CD14-positive monocyte (primary cell): Measurements from ENCODE around the gene TCP11L1. TPM values are rescaled to one million over a fixed set of nuclear protein-coding genes. Genes with fewer than 3 reads are reported as not detected.

Experiments used
- DNase-seq, 3 donors: peaks; one replicate each; pipeline ENCODE4 v3.0.0-alpha.2; 2011 to 2022
- H2AFZ ChIP-seq: 2 replicates; pipeline ENCODE4 v1.6.0; 2012; ENCODE audit warnings: mild to moderate bottlenecking, low read depth, low read length, inconsistent platforms; ENCODE audit not compliant: insufficient read depth, poor library complexity, severe bottlenecking
- H3K27ac ChIP-seq, 2 donors: 1 replicate in 1 of 2; 2 replicates in 1 of 2; pipeline ENCODE4 v1.5.1; 2012 to 2013; ENCODE audit warnings: low read length in 2 of 2, control low read depth in 1 of 2, inconsistent platforms in 1 of 2, low read depth in 1 of 2, mild to moderate bottlenecking in 1 of 2
- H3K27me3 ChIP-seq, 2 donors: one replicate each; pipeline versions ENCODE4 v1.6.0 to v1.6.1; 2011 to 2013; ENCODE audit warnings: low read length in 2 of 2; ENCODE audit not compliant: control insufficient read depth in 2 of 2, insufficient read depth in 2 of 2
- H3K36me3 ChIP-seq, 2 donors: replicated peaks in 1 of 2; 1 replicate in 1 of 2; 2 replicates in 1 of 2; pipeline versions ENCODE4 v1.5.1 to v1.6.1; 2012 to 2013; ENCODE audit warnings: low read length in 2 of 2, control low read depth in 1 of 2, inconsistent platforms in 1 of 2, mild to moderate bottlenecking in 1 of 2; ENCODE audit not compliant: insufficient read depth in 2 of 2, control insufficient read depth in 1 of 2
- H3K4me1 ChIP-seq, 2 donors: 1 replicate in 1 of 2; 2 replicates in 1 of 2; pipeline versions ENCODE4 v1.5.1 to v1.6.1; 2012 to 2013; ENCODE audit warnings: low read length in 2 of 2, control low read depth in 1 of 2, inconsistent platforms in 1 of 2, mild to moderate bottlenecking in 1 of 2, moderate library complexity in 1 of 2; ENCODE audit not compliant: insufficient read depth in 2 of 2, control insufficient read depth in 1 of 2
- H3K4me2 ChIP-seq: replicated peaks from 2 replicates; pipeline ENCODE3; 2012; ENCODE audit warnings: low read length, moderate library complexity, mild to moderate bottlenecking; ENCODE audit not compliant: poor library complexity, severe bottlenecking; ENCODE audit errors: extremely low read depth
- H3K4me3 ChIP-seq, 3 experiments: fragments of 200-600 bp in 1 of 3; sonication (generic) in 1 of 3; replicated peaks in 1 of 3; 1 replicate in 2 of 3; 2 replicates in 1 of 3; pipeline ENCODE4 v1.5.1; 2011 to 2013; ENCODE audit warnings: low read length in 3 of 3, mild to moderate bottlenecking in 3 of 3, control low read depth in 2 of 3, low read depth in 2 of 3, inconsistent platforms in 1 of 3, moderate library complexity in 1 of 3
- H3K79me2 ChIP-seq: 2 replicates; pipeline ENCODE4 v1.6.0; 2012; ENCODE audit warnings: mild to moderate bottlenecking, control low read depth, inconsistent platforms, low read length, moderate library complexity; ENCODE audit not compliant: insufficient read depth
- H3K9ac ChIP-seq: 2 replicates; pipeline ENCODE4 v1.6.0; 2017; ENCODE audit warnings: low read length, mild to moderate bottlenecking; ENCODE audit not compliant: insufficient read depth, poor library complexity, severe bottlenecking
- H3K9me3 ChIP-seq, 2 donors: replicated peaks in 1 of 2; 1 replicate in 1 of 2; 2 replicates in 1 of 2; pipeline versions ENCODE4 v1.5.1 to v1.6.1; 2012 to 2013; ENCODE audit warnings: low read length in 2 of 2, control low read depth in 1 of 2; ENCODE audit not compliant: control insufficient read depth in 1 of 2, insufficient read depth in 1 of 2
- H4K20me1 ChIP-seq: 2 replicates; pipeline ENCODE4 v1.6.0; 2012; ENCODE audit warnings: mild to moderate bottlenecking, low read length, control low read depth, moderate library complexity; ENCODE audit not compliant: insufficient read depth
- H3K27ac Mint-ChIP-seq, 7 donors: one replicate each; pipeline ENCODE4 v1.8.0; 2020; ENCODE audit warnings: mild to moderate bottlenecking in 7 of 7, mixed read lengths in 7 of 7, moderate library complexity in 6 of 7, inconsistent platforms in 2 of 7
- H3K27me3 Mint-ChIP-seq, 3 donors: one replicate each; pipeline ENCODE4 v1.8.0; 2021 to 2022; ENCODE audit warnings: low read depth in 3 of 3, mild to moderate bottlenecking in 3 of 3, mixed read lengths in 3 of 3, moderate library complexity in 3 of 3, inconsistent platforms in 1 of 3
- H3K36me3 Mint-ChIP-seq, 2 donors: one replicate each; pipeline ENCODE4 v1.8.0; 2020; ENCODE audit warnings: mixed read lengths in 2 of 2, inconsistent platforms in 1 of 2, mild to moderate bottlenecking in 1 of 2
- H3K4me1 Mint-ChIP-seq: one replicate; pipeline ENCODE4 v1.8.0; 2020; ENCODE audit warnings: mild to moderate bottlenecking, mixed read lengths
- H3K4me3 Mint-ChIP-seq, 2 donors: one replicate each; pipeline ENCODE4 v1.8.0; 2020; ENCODE audit warnings: mild to moderate bottlenecking in 2 of 2, mixed read lengths in 2 of 2, moderate library complexity in 1 of 2
- H3K9me3 Mint-ChIP-seq, 7 donors: one replicate each; pipeline ENCODE4 v1.8.0; 2020 to 2022; ENCODE audit warnings: mixed read lengths in 7 of 7, mild to moderate bottlenecking in 6 of 7, moderate library complexity in 6 of 7, inconsistent platforms in 2 of 7
- WGBS: methylation state at CpG from one replicate; pipeline ENCODE4 v1.1.5; 2013; ENCODE audit warnings: missing lambda C conversion rate; ENCODE audit not compliant: insufficient coverage; 5-methylcytosine and 5-hydroxymethylcytosine counted together
- intact Hi-C, 2 donors: fragments of 100-400 bp; cut with micrococcal nuclease; formaldehyde crosslinking; loops; one replicate each; pipeline versions ENCODE4 v1.15.0 to v1.15.1; 2023
- polyA plus RNA-seq, 3 donors: library from polyadenylated mRNA; depleted of rRNA in 1 of 3; unstranded in 2 of 3; stranded (reverse) in 1 of 3; fragments of 300-500 nt in 2 of 3; fragments of >200 nt in 1 of 3; fragmentation: Illumina TruSeq in 2 of 3; gene quantifications; 1 replicate in 2 of 3; 2 replicates in 1 of 3; pipeline ENCODE4 v1.2.3, GENCODE V29; 2012 to 2021
- TF ChIP-seq, protein P1 (sequence below): fragments of 200-600 bp; IDR thresholded peaks from one replicate; pipeline ENCODE4 v1.8.0; 2022; ENCODE audit warnings: antibody characterized with exemption, mild to moderate bottlenecking

The TCP11L1 gene
- polyA plus RNA-seq, 3 donors, result 5.1 to 11.2 (median 7.0) TPM

DNA sequence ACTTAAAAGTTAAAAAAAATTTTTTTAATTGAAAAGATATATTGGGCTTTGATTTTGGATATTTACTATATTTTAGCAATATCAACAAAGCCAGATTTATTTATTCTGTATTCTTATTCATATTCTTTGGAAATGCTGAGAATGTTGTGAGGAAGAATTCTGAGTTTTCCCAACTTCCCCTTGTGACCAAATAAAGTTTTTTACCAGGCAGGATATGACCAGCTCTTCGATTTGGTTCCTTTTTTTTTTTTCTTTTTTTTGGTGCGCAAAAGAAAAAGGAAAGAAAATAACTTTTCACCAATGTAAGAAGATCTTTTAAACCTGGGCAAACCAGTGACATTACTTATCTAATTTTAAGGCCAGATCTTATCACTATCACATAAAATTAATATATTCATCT, 12.9 kb downstream of the TCP11L1 start:
- DNase-seq, result peak in 2 of 3 donors; percentile 65 to 73

DNA sequence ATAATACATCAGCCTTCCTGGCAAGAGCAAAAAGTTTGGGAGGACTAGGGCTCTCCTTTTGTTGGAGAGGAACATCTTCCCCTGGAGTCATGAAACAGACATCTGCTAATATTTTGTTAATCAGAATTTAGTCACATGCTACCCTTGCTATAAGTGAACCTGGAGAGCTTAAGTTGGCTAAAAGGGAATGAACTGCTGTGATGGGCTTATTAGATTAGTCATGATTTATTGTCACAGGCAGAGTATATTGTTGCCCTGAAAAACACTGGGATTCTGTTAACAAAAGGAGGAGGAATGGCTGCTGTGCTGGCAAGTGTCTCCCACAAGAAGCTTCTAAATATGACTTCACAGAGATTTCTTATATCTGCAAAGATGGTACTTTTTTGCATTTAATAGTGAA, 16.0 kb downstream of the TCP11L1 start:
- H3K4me3 ChIP-seq, result no peak overlapping the region
- no peak overlapping the region for H3K4me2 ChIP-seq
- H3K4me3 Mint-ChIP-seq, result no peak overlapping the region
- no peaks in the 10 kb centered on the region for H3K27me3 ChIP-seq
- peaks cover 17 to 19% of the 10 kb centered on the region in 2 donors for H3K4me1 ChIP-seq
- no peak overlapping the region for H3K9ac ChIP-seq
- no peaks in the 10 kb centered on the region for H3K27me3 Mint-ChIP-seq
- peak overlapping the region in 1 of 7 donors; percentile 23 for H3K27ac Mint-ChIP-seq
- H4K20me1 ChIP-seq, result no peaks in the 10 kb centered on the region
- peaks cover 25% of the 10 kb centered on the region for H3K79me2 ChIP-seq
- no peak for DNase-seq
- TF ChIP-seq, protein P1, sequence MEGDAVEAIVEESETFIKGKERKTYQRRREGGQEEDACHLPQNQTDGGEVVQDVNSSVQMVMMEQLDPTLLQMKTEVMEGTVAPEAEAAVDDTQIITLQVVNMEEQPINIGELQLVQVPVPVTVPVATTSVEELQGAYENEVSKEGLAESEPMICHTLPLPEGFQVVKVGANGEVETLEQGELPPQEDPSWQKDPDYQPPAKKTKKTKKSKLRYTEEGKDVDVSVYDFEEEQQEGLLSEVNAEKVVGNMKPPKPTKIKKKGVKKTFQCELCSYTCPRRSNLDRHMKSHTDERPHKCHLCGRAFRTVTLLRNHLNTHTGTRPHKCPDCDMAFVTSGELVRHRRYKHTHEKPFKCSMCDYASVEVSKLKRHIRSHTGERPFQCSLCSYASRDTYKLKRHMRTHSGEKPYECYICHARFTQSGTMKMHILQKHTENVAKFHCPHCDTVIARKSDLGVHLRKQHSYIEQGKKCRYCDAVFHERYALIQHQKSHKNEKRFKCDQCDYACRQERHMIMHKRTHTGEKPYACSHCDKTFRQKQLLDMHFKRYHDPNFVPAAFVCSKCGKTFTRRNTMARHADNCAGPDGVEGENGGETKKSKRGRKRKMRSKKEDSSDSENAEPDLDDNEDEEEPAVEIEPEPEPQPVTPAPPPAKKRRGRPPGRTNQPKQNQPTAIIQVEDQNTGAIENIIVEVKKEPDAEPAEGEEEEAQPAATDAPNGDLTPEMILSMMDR, result no peak
- H3K4me1 Mint-ChIP-seq, result peaks cover 19% of the 10 kb centered on the region
- H3K36me3 ChIP-seq, result peaks cover 34 to 59% of the 10 kb centered on the region in 2 donors
- no peaks in the 10 kb centered on the region for H3K9me3 Mint-ChIP-seq
- intact Hi-C loops, result no loop called here
- H3K36me3 Mint-ChIP-seq, result peaks cover 48 to 63% of the 10 kb centered on the region in 2 donors
- no peak overlapping the region for H2AFZ ChIP-seq
- no peaks in the 10 kb centered on the region for H3K9me3 ChIP-seq
- H3K27ac ChIP-seq, result no peak overlapping the region

More for the DNA sequence above, 12.9 kb downstream of the TCP11L1 start:
- intact Hi-C loops, result no loop called here
- Histone ChIP-seq H3K4me1 (peaks cover 41 to 44% of the 10 kb centered on the region in 2 donors), H3K79me2 (peaks cover 27% of the 10 kb centered on the region), H3K9ac (peak overlapping the region; percentile 30), H3K9me3 (no peaks in the 10 kb centered on the region), H3K4me2 (peak overlapping the region; percentile 57), H3K27ac (peak overlapping the region; percentile 80 to 83), H3K36me3 (peaks cover 13 to 28% of the 10 kb centered on the region in 2 donors), H3K4me3 (peak overlapping the region in 1 of 3 experiments; percentile 50), H3K27me3 (no peaks in the 10 kb centered on the region), H2AFZ (peak overlapping the region; percentile 65), H4K20me1 (no peaks in the 10 kb centered on the region)
- Mint-ChIP-seq H3K27me3 (no peaks in the 10 kb centered on the region), H3K27ac (peak overlapping the region; percentile 82 to 97 (median 90)), H3K36me3 (peaks cover 29 to 38% of the 10 kb centered on the region in 2 donors), H3K9me3 (no peaks in the 10 kb centered on the region), H3K4me3 (peak overlapping the region in 1 of 2 donors; percentile 62), H3K4me1 (peaks cover 42% of the 10 kb centered on the region)
- WGBS, result no CpG with 5 or more reads among the region's 2 CpGs
- TF ChIP-seq, protein P1, result no peak
